ENCODE measurements around the gene SLC35E4. TPM values are rescaled to one million over a fixed set of nuclear protein-coding genes. Genes with fewer than 3 reads are reported as not detected.

SLC35E4 gene
- total RNA-seq, 6 experiments from 2014 or later = 0.22 to 1.7 (median 0.48) TPM

- Histone ChIP-seq H3K36me3 (no peaks in the 10 kb centered on the region), H3K27ac (no peak overlapping the region), H3K9me3 (no peaks in the 10 kb centered on the region), H3K4me1 (no peaks in the 10 kb centered on the region), H3K4me3 (no peak overlapping the region), H3K27me3 (no peaks in the 10 kb centered on the region)
- peak in 1 of 4 donors; percentile 12 for ATAC-seq
- DNase-seq = no peak
- intact Hi-C loops (cut with DNase I) = no loop called here
- WGBS (ENCODE audit: insufficient coverage, low coverage, low lambda C conversion rate, missing lambda C conversion rate) = 93% methylated on average over 8 of the region's 25 CpGs
- TF ChIP-seq, protein P1, sequence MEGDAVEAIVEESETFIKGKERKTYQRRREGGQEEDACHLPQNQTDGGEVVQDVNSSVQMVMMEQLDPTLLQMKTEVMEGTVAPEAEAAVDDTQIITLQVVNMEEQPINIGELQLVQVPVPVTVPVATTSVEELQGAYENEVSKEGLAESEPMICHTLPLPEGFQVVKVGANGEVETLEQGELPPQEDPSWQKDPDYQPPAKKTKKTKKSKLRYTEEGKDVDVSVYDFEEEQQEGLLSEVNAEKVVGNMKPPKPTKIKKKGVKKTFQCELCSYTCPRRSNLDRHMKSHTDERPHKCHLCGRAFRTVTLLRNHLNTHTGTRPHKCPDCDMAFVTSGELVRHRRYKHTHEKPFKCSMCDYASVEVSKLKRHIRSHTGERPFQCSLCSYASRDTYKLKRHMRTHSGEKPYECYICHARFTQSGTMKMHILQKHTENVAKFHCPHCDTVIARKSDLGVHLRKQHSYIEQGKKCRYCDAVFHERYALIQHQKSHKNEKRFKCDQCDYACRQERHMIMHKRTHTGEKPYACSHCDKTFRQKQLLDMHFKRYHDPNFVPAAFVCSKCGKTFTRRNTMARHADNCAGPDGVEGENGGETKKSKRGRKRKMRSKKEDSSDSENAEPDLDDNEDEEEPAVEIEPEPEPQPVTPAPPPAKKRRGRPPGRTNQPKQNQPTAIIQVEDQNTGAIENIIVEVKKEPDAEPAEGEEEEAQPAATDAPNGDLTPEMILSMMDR (IDR thresholded peaks at IDR 0.05) = no peak
- TF ChIP-seq POLR2A (IDR thresholded peaks at IDR 0.05) = no peak
Observed at GRCh38 chr22:30646518-30647160, 11.1 kb downstream of the SLC35E4 start.

GRCh38 chr22:30647536-30647935 is 12.0 kb downstream of the SLC35E4 start:
- Histone ChIP-seq H3K36me3 (no peaks in the 10 kb centered on the region), H3K9me3 (no peaks in the 10 kb centered on the region), H3K27me3 (no peaks in the 10 kb centered on the region), H3K27ac (no peak overlapping the region), H3K4me1 (no peaks in the 10 kb centered on the region), H3K4me3 (no peak overlapping the region)
- no peak for DNase-seq
- intact Hi-C loops (cut with DNase I) = no loop called here
- WGBS (ENCODE audit: insufficient coverage, low coverage, low lambda C conversion rate, missing lambda C conversion rate) = 73% methylated on average over 2 of the region's 3 CpGs
- TF ChIP-seq POLR2A (IDR thresholded peaks at IDR 0.05) = no peak
- TF ChIP-seq, protein P1 (IDR thresholded peaks at IDR 0.05) = no peak
- ATAC-seq = no peak

GRCh38 chr22:30648825-30649224 is 13.2 kb downstream of the SLC35E4 start:
- 86% methylated on average over 1 of the region's 3 CpGs for WGBS (ENCODE audit: insufficient coverage, low coverage, low lambda C conversion rate, missing lambda C conversion rate)
- no peak for TF ChIP-seq POLR2A (IDR thresholded peaks at IDR 0.05)
- TF ChIP-seq, protein P1 (IDR thresholded peaks at IDR 0.05) = no peak
- ATAC-seq (no peak), DNase-seq (no peak)
- no peaks in the 10 kb centered on the region for H3K27me3 ChIP-seq
- intact Hi-C loops (cut with DNase I) = no loop called here
- H3K9me3 ChIP-seq = no peaks in the 10 kb centered on the region
- no peaks in the 10 kb centered on the region for H3K36me3 ChIP-seq
- no peaks in the 10 kb centered on the region for H3K4me1 ChIP-seq
- H3K27ac ChIP-seq = no peak overlapping the region
- no peak overlapping the region for H3K4me3 ChIP-seq

DNA sequence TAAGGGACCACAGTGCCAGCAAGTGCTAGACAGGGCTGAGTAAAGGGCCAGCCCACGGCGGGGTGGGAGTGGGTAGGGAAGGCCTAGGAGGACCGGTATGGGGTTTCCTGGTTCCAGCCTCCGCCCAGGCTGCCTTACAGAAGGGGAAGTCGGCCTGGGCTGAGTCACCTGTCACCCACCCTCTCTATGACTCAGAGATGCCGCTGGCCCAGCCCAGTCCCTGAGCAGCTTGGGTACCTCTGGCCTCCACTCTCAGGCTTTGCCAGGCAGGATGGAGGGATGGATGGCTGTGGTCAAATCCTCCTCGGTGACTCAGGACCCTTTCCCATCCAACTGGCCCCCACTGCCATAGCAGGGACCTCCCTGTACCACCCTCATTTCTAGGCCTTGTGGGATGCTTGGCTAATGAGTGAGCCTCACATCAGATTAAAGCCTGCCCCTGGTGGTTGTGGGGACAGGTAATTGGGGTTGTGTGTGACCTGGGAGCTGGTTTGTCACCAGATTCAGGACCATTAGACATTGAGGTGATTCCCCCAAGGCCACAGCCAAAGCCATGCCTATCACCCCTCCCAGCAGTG is 13.9 kb downstream of the SLC35E4 start:
- intact Hi-C loops (cut with DNase I) = no loop called here
- H3K9me3 ChIP-seq = no peaks in the 10 kb centered on the region
- TF ChIP-seq POLR2A (IDR thresholded peaks at IDR 0.05) = no peak
- TF ChIP-seq, protein P1 (IDR thresholded peaks at IDR 0.05) = no peak
- no peak overlapping the region for H3K4me3 ChIP-seq
- no peaks in the 10 kb centered on the region for H3K36me3 ChIP-seq
- no peak overlapping the region for H3K27ac ChIP-seq
- no peaks in the 10 kb centered on the region for H3K27me3 ChIP-seq
- DNase-seq = peak in 1 of 3 donors; percentile 44
- peak in 2 of 4 donors; percentile 25 to 67 for ATAC-seq
- WGBS (ENCODE audit: insufficient coverage, low coverage, low lambda C conversion rate, missing lambda C conversion rate) = 18% methylated on average over 2 of the region's 7 CpGs
- H3K4me1 ChIP-seq = no peaks in the 10 kb centered on the region

Measured in right lobe of liver (tissue), 6 donors.